DND-41 (cell line): ENCODE data around the gene TMEM185B.

Experiments used
- ATAC-seq: fragments of 200-7000 bp; cut with Tn5 transposase; 3 replicates; pipeline ENCODE4 v1.9.1; 2021; ENCODE audit warnings: low read depth; ENCODE audit not compliant: insufficient read depth
- DNase-seq: peaks from one replicate; pipeline ENCODE4 v3.0.0-alpha.2; 2020
- H2AFZ ChIP-seq: 2 replicates; pipeline ENCODE4 v1.6.0; 2012; ENCODE audit warnings: low read depth, low read length
- H3K27ac ChIP-seq: 2 replicates; pipeline ENCODE4 v1.5.1; 2012; ENCODE audit warnings: low read length, inconsistent platforms
- H3K27me3 ChIP-seq: fragments of 200-600 bp; sonication (generic); 2 replicates; pipeline ENCODE4 v1.6.0; 2012; ENCODE audit warnings: low read length, mild to moderate bottlenecking, inconsistent platforms; ENCODE audit not compliant: insufficient read depth, poor library complexity
- H3K36me3 ChIP-seq: 2 replicates; pipeline ENCODE4 v1.5.1; 2012; ENCODE audit warnings: low read length, inconsistent platforms; ENCODE audit not compliant: insufficient read depth
- H3K4me1 ChIP-seq: 2 replicates; pipeline ENCODE4 v1.5.1; 2012; ENCODE audit warnings: mild to moderate bottlenecking, low read length; ENCODE audit not compliant: insufficient read depth
- H3K4me2 ChIP-seq: 2 replicates; pipeline ENCODE4 v1.6.0; 2012; ENCODE audit warnings: mild to moderate bottlenecking, moderate library complexity, low read length, inconsistent platforms; ENCODE audit not compliant: insufficient read depth
- H3K4me3 ChIP-seq, 2 experiments: fragments of 200-600 bp in 1 of 2; shearing (Covaris generic) in 1 of 2; 2 replicates each; pipeline ENCODE4 v1.5.1; 2012 to 2016; ENCODE audit warnings: inconsistent platforms in 2 of 2, low read length in 2 of 2, mild to moderate bottlenecking in 2 of 2, low read depth in 1 of 2, moderate library complexity in 1 of 2
- H3K79me2 ChIP-seq: 2 replicates; pipeline ENCODE4 v1.6.0; 2012; ENCODE audit warnings: low read length, inconsistent platforms; ENCODE audit not compliant: insufficient read depth
- H3K9ac ChIP-seq: 2 replicates; pipeline ENCODE4 v1.6.0; 2012; ENCODE audit warnings: low read depth, mild to moderate bottlenecking, inconsistent platforms, low read length, moderate library complexity
- H3K9me3 ChIP-seq: 2 replicates; pipeline ENCODE4 v1.5.1; 2012; ENCODE audit warnings: low read length, moderate library complexity, mild to moderate bottlenecking, inconsistent platforms; ENCODE audit not compliant: insufficient read depth, severe bottlenecking
- H4K20me1 ChIP-seq: 2 replicates; pipeline ENCODE4 v1.6.0; 2012; ENCODE audit warnings: low read length; ENCODE audit not compliant: insufficient read depth
- EZH2 ChIP-seq: IDR thresholded peaks from 3 replicates; pipeline ENCODE4 v1.6.1; 2012; ENCODE audit warnings: borderline replicate concordance, low read depth, mild to moderate bottlenecking, moderate library complexity, low read length, inconsistent platforms; ENCODE audit not compliant: severe bottlenecking
- TF ChIP-seq, protein P1 (sequence below): IDR thresholded peaks from 2 replicates; pipeline ENCODE4 v1.5.1; 2012; ENCODE audit warnings: borderline replicate concordance, low read length, moderate library complexity, mild to moderate bottlenecking; ENCODE audit not compliant: poor library complexity, severe bottlenecking; ENCODE audit errors: extremely low read depth

Gene TMEM185B

DNA sequence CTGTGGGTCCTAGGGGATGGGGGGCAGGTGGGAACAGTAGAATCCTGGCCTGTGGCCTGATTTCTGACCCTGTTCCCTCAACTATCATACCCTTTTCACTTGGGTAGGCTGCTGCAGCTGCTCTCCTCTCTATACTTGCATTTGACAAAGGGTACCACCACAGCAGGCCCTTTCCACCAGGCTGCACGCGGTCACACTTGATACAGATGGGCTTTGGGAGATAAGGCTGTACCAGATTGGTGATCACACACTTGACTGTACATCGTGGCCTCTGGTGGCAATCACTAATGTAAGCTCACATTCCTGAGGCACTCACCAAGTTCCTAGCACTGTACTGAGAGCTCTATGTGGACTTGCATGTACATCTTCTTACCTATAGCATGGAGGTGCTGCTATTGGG, 27.9 kb upstream of the TMEM185B start:
- no peaks in the 10 kb centered on the region for H3K36me3 ChIP-seq
- H3K79me2 ChIP-seq: peaks cover 10% of the 10 kb centered on the region
- H3K9ac ChIP-seq: no peak overlapping the region
- H3K4me2 ChIP-seq: no peak overlapping the region
- H3K4me1 ChIP-seq: peaks cover 25% of the 10 kb centered on the region
- TF ChIP-seq, protein P1, sequence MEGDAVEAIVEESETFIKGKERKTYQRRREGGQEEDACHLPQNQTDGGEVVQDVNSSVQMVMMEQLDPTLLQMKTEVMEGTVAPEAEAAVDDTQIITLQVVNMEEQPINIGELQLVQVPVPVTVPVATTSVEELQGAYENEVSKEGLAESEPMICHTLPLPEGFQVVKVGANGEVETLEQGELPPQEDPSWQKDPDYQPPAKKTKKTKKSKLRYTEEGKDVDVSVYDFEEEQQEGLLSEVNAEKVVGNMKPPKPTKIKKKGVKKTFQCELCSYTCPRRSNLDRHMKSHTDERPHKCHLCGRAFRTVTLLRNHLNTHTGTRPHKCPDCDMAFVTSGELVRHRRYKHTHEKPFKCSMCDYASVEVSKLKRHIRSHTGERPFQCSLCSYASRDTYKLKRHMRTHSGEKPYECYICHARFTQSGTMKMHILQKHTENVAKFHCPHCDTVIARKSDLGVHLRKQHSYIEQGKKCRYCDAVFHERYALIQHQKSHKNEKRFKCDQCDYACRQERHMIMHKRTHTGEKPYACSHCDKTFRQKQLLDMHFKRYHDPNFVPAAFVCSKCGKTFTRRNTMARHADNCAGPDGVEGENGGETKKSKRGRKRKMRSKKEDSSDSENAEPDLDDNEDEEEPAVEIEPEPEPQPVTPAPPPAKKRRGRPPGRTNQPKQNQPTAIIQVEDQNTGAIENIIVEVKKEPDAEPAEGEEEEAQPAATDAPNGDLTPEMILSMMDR: no peak
- no peak for TF ChIP-seq EZH2
- H2AFZ ChIP-seq: no peak overlapping the region
- no peaks in the 10 kb centered on the region for H4K20me1 ChIP-seq
- DNase-seq: no peak
- no peak overlapping the region for H3K4me3 ChIP-seq
- H3K27ac ChIP-seq: no peak overlapping the region
- ATAC-seq: no peak
- H3K27me3 ChIP-seq: peaks cover 12% of the 10 kb centered on the region
- H3K9me3 ChIP-seq: no peaks in the 10 kb centered on the region

DNA sequence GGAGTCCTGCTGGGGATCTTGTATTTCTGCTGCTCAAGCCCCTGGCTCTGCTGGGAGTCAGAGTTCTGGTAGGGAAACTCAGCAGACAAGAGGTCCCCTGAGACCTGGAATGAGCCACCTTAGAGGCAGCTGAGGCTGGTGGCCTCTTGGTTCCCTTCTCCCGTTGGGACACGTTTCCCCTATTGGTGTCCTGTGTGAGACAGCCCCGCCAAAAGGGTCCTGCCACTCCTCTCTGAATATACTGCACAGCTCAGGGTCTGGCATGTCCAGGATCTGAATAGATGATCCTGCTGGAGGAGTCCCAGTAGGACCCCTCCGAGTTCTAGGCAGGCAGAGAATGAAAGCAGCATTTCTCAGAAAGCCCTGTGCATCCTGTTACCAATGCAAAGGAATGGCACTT, 27.4 kb upstream of the TMEM185B start:
- no peak for DNase-seq
- H4K20me1 ChIP-seq: no peaks in the 10 kb centered on the region
- peaks cover 8% of the 10 kb centered on the region; the same call in 1 of the 2 replicates for H3K79me2 ChIP-seq
- ATAC-seq: no peak
- no peak for TF ChIP-seq EZH2
- TF ChIP-seq, protein P1: no peak
- no peak overlapping the region for H3K4me2 ChIP-seq
- H3K9me3 ChIP-seq: no peaks in the 10 kb centered on the region
- H3K4me3 ChIP-seq: no peak overlapping the region
- H3K36me3 ChIP-seq: no peaks in the 10 kb centered on the region
- H2AFZ ChIP-seq: no peak overlapping the region
- H3K27me3 ChIP-seq: peaks cover 12% of the 10 kb centered on the region
- H3K9ac ChIP-seq: no peak overlapping the region
- H3K27ac ChIP-seq: no peak overlapping the region
- H3K4me1 ChIP-seq: peaks cover 25% of the 10 kb centered on the region

DNA sequence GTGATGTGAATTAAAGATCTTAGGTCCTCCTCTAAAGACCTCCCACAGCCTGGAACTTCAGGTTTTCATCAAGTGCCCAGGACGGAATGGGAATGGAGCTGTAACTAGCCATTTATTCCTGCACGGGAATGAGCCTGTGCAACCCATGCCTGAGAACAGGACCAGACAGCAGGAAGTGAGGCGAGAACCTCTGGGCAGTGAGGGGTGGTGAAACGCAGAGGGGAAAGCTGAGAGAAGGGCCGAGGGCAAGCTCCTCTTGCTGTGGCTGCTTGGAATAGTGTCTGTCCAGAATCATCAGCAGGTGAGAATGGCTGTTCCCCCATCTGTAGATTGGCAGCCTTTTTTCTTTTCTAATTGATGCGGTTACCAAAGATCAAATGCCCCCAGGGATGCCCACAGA, 24.7 kb upstream of the TMEM185B start:
- Histone ChIP-seq H2AFZ (no peak overlapping the region), H3K4me1 (peaks cover 8% of the 10 kb centered on the region), H3K79me2 (no peaks in the 10 kb centered on the region), H4K20me1 (no peaks in the 10 kb centered on the region), H3K9me3 (no peaks in the 10 kb centered on the region), H3K27me3 (peaks cover 12% of the 10 kb centered on the region), H3K4me3 (no peak overlapping the region), H3K36me3 (no peaks in the 10 kb centered on the region), H3K9ac (no peak overlapping the region), H3K4me2 (no peak overlapping the region), H3K27ac (no peak overlapping the region)
- ATAC-seq (no peak), DNase-seq (no peak)
- TF ChIP-seq EZH2: no peak
- TF ChIP-seq, protein P1: no peak
